HEK293 (cell line): ENCODE measurements around the gene STRBP.

Experiments
- CTCF ChIA-PET: fragments of 350-600 bp; formaldehyde crosslinking; extraction: SDS; loops from one replicate; lab custom pipeline; 2021; ENCODE audit warnings: antibody characterized with exemption; lab: Yijun Ruan, JAX
- POLR2A ChIA-PET: fragments of 300-600 bp; formaldehyde crosslinking; extraction: SDS; loops from one replicate; lab custom pipeline; 2020; ENCODE audit warnings: antibody characterized with exemption, inconsistent platforms; lab: Yijun Ruan, JAX
- H3K27ac ChIP-seq: fragments of 200-500 bp; sonication (Bioruptor generic); 2 replicates; pipeline ENCODE4 v1.5.1; 2014; ENCODE audit warnings: low read depth, low read length, control low read depth, inconsistent platforms; ENCODE audit errors: extremely low read depth
- H3K36me3 ChIP-seq, 2 experiments: fragments of 200-500 bp in 1 of 2; sonication (Bioruptor generic) in 1 of 2; 1 replicate in 1 of 2; 2 replicates in 1 of 2; pipeline ENCODE4 v1.5.1; 2014 to 2017; ENCODE audit warnings: inconsistent platforms in 2 of 2, low read length in 2 of 2; ENCODE audit not compliant: control insufficient read depth in 2 of 2, insufficient read depth in 1 of 2
- H3K4me1 ChIP-seq: fragments of 200-500 bp; sonication (Bioruptor generic); 2 replicates; pipeline ENCODE4 v1.5.1; 2014; ENCODE audit warnings: mild to moderate bottlenecking, low read length, inconsistent platforms; ENCODE audit not compliant: control insufficient read depth, insufficient read depth
- H3K4me3 ChIP-seq: 2 replicates; pipeline ENCODE4 v1.5.1; 2011; ENCODE audit warnings: low read depth, mild to moderate bottlenecking, control low read depth, low read length, moderate library complexity
- H3K9me3 ChIP-seq: fragments of 200-500 bp; sonication (Bioruptor generic); 2 replicates; pipeline ENCODE4 v1.5.1; 2014; ENCODE audit warnings: low read depth, low read length, inconsistent platforms; ENCODE audit not compliant: control insufficient read depth, insufficient read depth
- BCL11A ChIP-seq: fragments of 450-650 bp; formaldehyde crosslinking; IDR thresholded peaks from 2 replicates; pipeline ENCODE4 v1.5.1; 2016; ENCODE audit warnings: low read depth, missing biosample characterization, missing genetic modification characterization
- GLI2 ChIP-seq: fragments of 450-650 bp; formaldehyde crosslinking; IDR thresholded peaks from 2 replicates; pipeline ENCODE4; 2017; ENCODE audit warnings: missing biosample characterization, missing genetic modification characterization, low read depth, borderline replicate concordance
- GLIS1 ChIP-seq: fragments of 450-650 bp; formaldehyde crosslinking; IDR thresholded peaks from 2 replicates; pipeline ENCODE4 v1.5.1; 2016; ENCODE audit warnings: missing biosample characterization, missing genetic modification characterization
- IKZF3 ChIP-seq: fragments of 450-650 bp; IDR thresholded peaks from 2 replicates; pipeline ENCODE4 v1.5.0; 2018; ENCODE audit warnings: missing biosample characterization, mild to moderate bottlenecking, missing genetic modification characterization, moderate library complexity
- KLF16 ChIP-seq: fragments of 450-650 bp; formaldehyde crosslinking; IDR thresholded peaks from 2 replicates; pipeline ENCODE4 v1.5.1; 2017; ENCODE audit warnings: missing biosample characterization, missing genetic modification characterization
- MEIS1 ChIP-seq: sonication (generic); formaldehyde crosslinking; IDR thresholded peaks from 2 replicates; pipeline ENCODE4 v1.8.1; 2022; ENCODE audit warnings: missing genetic modification reagents, mild to moderate bottlenecking, borderline replicate concordance
- PRDM6 ChIP-seq: fragments of 450-650 bp; formaldehyde crosslinking; IDR thresholded peaks from 2 replicates; pipeline ENCODE4 v1.5.1; 2017; ENCODE audit warnings: missing biosample characterization, missing genetic modification characterization
- SETDB1 ChIP-seq: IDR thresholded peaks from one replicate; pipeline ENCODE4 v1.6.1; 2017; ENCODE audit warnings: mild to moderate bottlenecking, low read length, moderate library complexity, mixed read lengths; ENCODE audit not compliant: insufficient read length
- SP7 ChIP-seq: fragments of 450-650 bp; formaldehyde crosslinking; IDR thresholded peaks from 2 replicates; pipeline ENCODE4 v1.5.1; 2016; ENCODE audit warnings: missing biosample characterization, missing genetic modification characterization
- YY2 ChIP-seq: fragments of 450-650 bp; formaldehyde crosslinking; IDR thresholded peaks from 2 replicates; pipeline ENCODE4 v1.5.1; 2016; ENCODE audit warnings: missing biosample characterization, missing genetic modification characterization
- ZBTB8A ChIP-seq: fragments of 450-650 bp; formaldehyde crosslinking; IDR thresholded peaks from 2 replicates; pipeline ENCODE4 v1.5.1; 2016; ENCODE audit warnings: missing biosample characterization, missing genetic modification characterization
- ZNF10 ChIP-seq: fragments of 450-650 bp; formaldehyde crosslinking; IDR thresholded peaks from 2 replicates; pipeline ENCODE4 v1.5.1; 2017; ENCODE audit warnings: missing biosample characterization, missing genetic modification characterization
- ZNF114 ChIP-seq: fragments of 450-650 bp; formaldehyde crosslinking; IDR thresholded peaks from 2 replicates; pipeline ENCODE4 v1.5.0; 2017; ENCODE audit warnings: missing biosample characterization, missing genetic modification characterization
- ZNF155 ChIP-seq: fragments of 450-650 bp; formaldehyde crosslinking; IDR thresholded peaks from 2 replicates; pipeline ENCODE4 v1.5.1; 2016; ENCODE audit warnings: missing biosample characterization, missing genetic modification characterization
- ZNF19 ChIP-seq: fragments of 450-650 bp; formaldehyde crosslinking; IDR thresholded peaks from 2 replicates; pipeline ENCODE4; 2016; ENCODE audit warnings: missing biosample characterization, missing genetic modification characterization, low read depth
- ZNF214 ChIP-seq: fragments of 450-650 bp; formaldehyde crosslinking; IDR thresholded peaks from 2 replicates; pipeline ENCODE4 v1.5.1; 2017; ENCODE audit warnings: missing biosample characterization, mild to moderate bottlenecking, missing genetic modification characterization, borderline replicate concordance
- ZNF335 ChIP-seq: fragments of 450-650 bp; formaldehyde crosslinking; conservative IDR thresholded peaks from 2 replicates; pipeline ENCODE4 v1.5.1; 2016; ENCODE audit warnings: missing biosample characterization, missing genetic modification characterization
- ZNF37A ChIP-seq: fragments of 450-650 bp; IDR thresholded peaks from 2 replicates; pipeline ENCODE4 v1.5.1; 2018; ENCODE audit warnings: missing biosample characterization, missing genetic modification characterization
- ZNF530 ChIP-seq: fragments of 450-650 bp; formaldehyde crosslinking; IDR thresholded peaks from 2 replicates; pipeline ENCODE4 v1.5.1; 2016; ENCODE audit warnings: low read depth, missing biosample characterization, missing genetic modification characterization
- ZNF558 ChIP-seq: fragments of 450-650 bp; formaldehyde crosslinking; IDR thresholded peaks from 2 replicates; pipeline ENCODE4 v1.5.1; 2016; ENCODE audit warnings: missing biosample characterization, missing genetic modification characterization
- ZNF600 ChIP-seq: fragments of 450-650 bp; formaldehyde crosslinking; IDR thresholded peaks from 2 replicates; pipeline ENCODE4 v1.5.1; 2016; ENCODE audit warnings: missing biosample characterization, missing genetic modification characterization
- ZNF610 ChIP-seq: fragments of 450-650 bp; formaldehyde crosslinking; IDR thresholded peaks from 2 replicates; pipeline ENCODE4 v1.5.1; 2016; ENCODE audit warnings: missing biosample characterization, missing genetic modification characterization, borderline replicate concordance
- ZNF677 ChIP-seq: fragments of 450-650 bp; IDR thresholded peaks from 2 replicates; pipeline ENCODE4 v1.5.0; 2018; ENCODE audit warnings: missing biosample characterization, mild to moderate bottlenecking, missing genetic modification characterization, moderate library complexity
- ZNF707 ChIP-seq: fragments of 450-650 bp; formaldehyde crosslinking; IDR thresholded peaks from 2 replicates; pipeline ENCODE4 v1.5.1; 2016; ENCODE audit warnings: missing biosample characterization, missing genetic modification characterization
- ZSCAN18 ChIP-seq: fragments of 450-650 bp; formaldehyde crosslinking; IDR thresholded peaks from 2 replicates; pipeline ENCODE4 v1.5.1; 2016; ENCODE audit warnings: missing biosample characterization, missing genetic modification characterization
- ZSCAN5A ChIP-seq: fragments of 450-650 bp; formaldehyde crosslinking; IDR thresholded peaks from 2 replicates; pipeline ENCODE4 v1.5.1; 2016; ENCODE audit warnings: missing biosample characterization, missing genetic modification characterization

The STRBP gene

GRCh38 chr9:123111427-123112014, 156.9 kb downstream of the STRBP start:
- no peak for TF ChIP-seq MEIS1 (CRISPR knock-in tag)
- TF ChIP-seq GLIS1 (tag by site-specific recombination), result no peak
- TF ChIP-seq GLI2 (tag by site-specific recombination), result no peak
- TF ChIP-seq ZNF335 (tag by site-specific recombination), result no peak
- no peak for TF ChIP-seq SP7 (tag by site-specific recombination)
- TF ChIP-seq BCL11A (tag by site-specific recombination), result no peak
- TF ChIP-seq ZNF600 (tag by site-specific recombination), result no peak
- no peak for TF ChIP-seq ZNF37A (tag by site-specific recombination)
- TF ChIP-seq PRDM6 (tag by site-specific recombination), result no peak
- TF ChIP-seq ZNF558, result no peak
- no peak for TF ChIP-seq ZSCAN18 (tag by site-specific recombination)
- TF ChIP-seq IKZF3 (tag by site-specific recombination), result no peak
- no peak for TF ChIP-seq ZNF19 (tag by site-specific recombination)
- no peak for TF ChIP-seq ZNF610 (tag by site-specific recombination)
- no peak for TF ChIP-seq ZNF214 (tag by site-specific recombination)
- no peak for TF ChIP-seq YY2 (tag by site-specific recombination)
- Histone ChIP-seq H3K9me3 (no peaks in the 10 kb centered on the region), H3K27ac (no peak overlapping the region), H3K36me3 (peaks cover 0 to 61% of the 10 kb centered on the region in 2 experiments; a peak in 1 of 3 replicates), H3K4me3 (no peak overlapping the region), H3K4me1 (no peaks in the 10 kb centered on the region)
- CTCF ChIA-PET, result interaction anchor here (1.0 to 1.8 kb wide), 2 partner anchors 51 to 238 kb away, joined by 3 to 6 read pairs; no protein-coding TSS in a partner anchor
- POLR2A ChIA-PET, result no interaction called here

- CTCF ChIA-PET, result interaction anchor here (1.8 kb wide), 1 partner anchor 240 kb away, joined by 6 read pairs; no protein-coding TSS in a partner anchor
- no peak overlapping the region for H3K4me3 ChIP-seq
- no peak overlapping the region for H3K27ac ChIP-seq
- POLR2A ChIA-PET, result no interaction called here
- TF ChIP-seq SETDB1, result no peak
- TF ChIP-seq ZNF707, result no peak
- no peak for TF ChIP-seq ZNF155
- no peak for TF ChIP-seq ZNF530
- TF ChIP-seq ZNF114 (tag by site-specific recombination), result no peak
- TF ChIP-seq ZBTB8A (tag by site-specific recombination), result no peak
- no peak for TF ChIP-seq ZNF677
- TF ChIP-seq ZNF10 (tag by site-specific recombination), result no peak
- TF ChIP-seq ZSCAN5A (tag by site-specific recombination), result no peak
- no peak for TF ChIP-seq KLF16
- peaks cover 0 to 69% of the 10 kb centered on the region in 2 experiments; a peak in 1 of 3 replicates for H3K36me3 ChIP-seq
- no peaks in the 10 kb centered on the region for H3K9me3 ChIP-seq
- H3K4me1 ChIP-seq, result no peaks in the 10 kb centered on the region
Measured at GRCh38 chr9:123109540-123110279, 158.7 kb downstream of the STRBP start.
